KOPT-K1 (cell line): ENCODE measurements around the gene STIM1.

Experiments
- H3K27ac ChIP-seq: fragments of 200-600 bp; sonication (generic); 2 replicates; pipeline ENCODE4 v1.5.1; 2016; ENCODE audit warnings: antibody characterized with exemption, mild to moderate bottlenecking, low read depth, low read length; ENCODE audit not compliant: poor library complexity, severe bottlenecking
- H3K36me3 ChIP-seq: fragments of 200-600 bp; sonication (generic); 2 replicates; pipeline ENCODE4 v1.5.1; 2017; ENCODE audit warnings: antibody characterized with exemption, mild to moderate bottlenecking, low read length, moderate library complexity; ENCODE audit not compliant: insufficient read depth
- H3K9me3 ChIP-seq: fragments of 200-600 bp; sonication (generic); 2 replicates; pipeline ENCODE4 v1.5.1; 2017; ENCODE audit warnings: antibody characterized with exemption, low read length, mild to moderate bottlenecking; ENCODE audit not compliant: insufficient read depth, poor library complexity, severe bottlenecking

Gene STIM1

GRCh38 chr11:3964056-3964455 is 108.6 kb downstream of the STIM1 start:
- peaks cover 18% of the 10 kb centered on the region; the same call in 1 of the 2 replicates for H3K36me3 ChIP-seq
- H3K9me3 ChIP-seq = no peaks in the 10 kb centered on the region
- no peak overlapping the region for H3K27ac ChIP-seq

GRCh38 chr11:3964935-3965604 is 109.6 kb downstream of the STIM1 start:
- peaks cover 22% of the 10 kb centered on the region; the same call in 1 of the 2 replicates for H3K36me3 ChIP-seq
- H3K27ac ChIP-seq = no peak overlapping the region
- no peaks in the 10 kb centered on the region for H3K9me3 ChIP-seq

- Histone ChIP-seq H3K9me3 (no peaks in the 10 kb centered on the region), H3K27ac (no peak overlapping the region), H3K36me3 (peaks cover 22% of the 10 kb centered on the region; the same call in 1 of the 2 replicates)
These were observed 112.2 kb downstream of the STIM1 start for GRCh38 chr11:3967695-3968094.

- peaks cover 22% of the 10 kb centered on the region; the same call in 1 of the 2 replicates for H3K36me3 ChIP-seq
- peak overlapping the region; percentile 66 for H3K27ac ChIP-seq
- no peaks in the 10 kb centered on the region for H3K9me3 ChIP-seq
These were observed 113.7 kb downstream of the STIM1 start for GRCh38 chr11:3969200-3969599.

- Histone ChIP-seq H3K9me3 (no peaks in the 10 kb centered on the region), H3K36me3 (peaks cover 22% of the 10 kb centered on the region; the same call in 1 of the 2 replicates), H3K27ac (peak overlapping the region; percentile 66)
These were observed 114.1 kb downstream of the STIM1 start for GRCh38 chr11:3969613-3970012.

GRCh38 chr11:3970108-3970507 is 114.6 kb downstream of the STIM1 start:
- Histone ChIP-seq H3K9me3 (no peaks in the 10 kb centered on the region), H3K36me3 (peaks cover 22% of the 10 kb centered on the region; the same call in 1 of the 2 replicates)

GRCh38 chr11:3971756-3972404 is 116.4 kb downstream of the STIM1 start:
- no peaks in the 10 kb centered on the region for H3K9me3 ChIP-seq
- peak overlapping the region; percentile 1 for H3K27ac ChIP-seq
- H3K36me3 ChIP-seq = peaks cover 22% of the 10 kb centered on the region; the same call in 1 of the 2 replicates

More at GRCh38 chr11:3970108-3970507, 114.6 kb downstream of the STIM1 start:
- H3K27ac ChIP-seq = peak overlapping the region; percentile 66

GRCh38 chr11:3972431-3972830 is 117.0 kb downstream of the STIM1 start:
- no peaks in the 10 kb centered on the region for H3K9me3 ChIP-seq
- no peak overlapping the region for H3K27ac ChIP-seq
- H3K36me3 ChIP-seq = peaks cover 19% of the 10 kb centered on the region; the same call in 1 of the 2 replicates

GRCh38 chr11:3977078-3977477 is 121.6 kb downstream of the STIM1 start:
- Histone ChIP-seq H3K9me3 (no peaks in the 10 kb centered on the region), H3K27ac (no peak overlapping the region), H3K36me3 (no peaks in the 10 kb centered on the region)

- Histone ChIP-seq H3K27ac (peak overlapping the region; percentile 59), H3K9me3 (no peaks in the 10 kb centered on the region), H3K36me3 (no peaks in the 10 kb centered on the region)
These were observed 125.7 kb downstream of the STIM1 start for GRCh38 chr11:3981084-3981633.

GRCh38 chr11:3982431-3982830 is 127.0 kb downstream of the STIM1 start:
- H3K9me3 ChIP-seq = no peaks in the 10 kb centered on the region
- no peaks in the 10 kb centered on the region for H3K36me3 ChIP-seq
- peak overlapping the region; percentile 59 for H3K27ac ChIP-seq

- H3K9me3 ChIP-seq = no peaks in the 10 kb centered on the region
These were observed 127.6 kb downstream of the STIM1 start for GRCh38 chr11:3983101-3983500.

GRCh38 chr11:3984896-3985295 is 129.4 kb downstream of the STIM1 start:
- Histone ChIP-seq H3K36me3 (no peaks in the 10 kb centered on the region; the same call in 1 of the 2 replicates), H3K27ac (peak overlapping the region; percentile 59), H3K9me3 (no peaks in the 10 kb centered on the region)

More at GRCh38 chr11:3983101-3983500, 127.6 kb downstream of the STIM1 start:
- Histone ChIP-seq H3K27ac (peak overlapping the region; percentile 59), H3K36me3 (no peaks in the 10 kb centered on the region)

GRCh38 chr11:3985631-3986030 is 130.2 kb downstream of the STIM1 start:
- Histone ChIP-seq H3K9me3 (no peaks in the 10 kb centered on the region), H3K36me3 (no peaks in the 10 kb centered on the region; the same call in 1 of the 2 replicates), H3K27ac (peak overlapping the region; percentile 59)

- no peaks in the 10 kb centered on the region; the same call in 1 of the 2 replicates for H3K36me3 ChIP-seq
- H3K9me3 ChIP-seq = no peaks in the 10 kb centered on the region
- no peak overlapping the region for H3K27ac ChIP-seq
These were observed 130.8 kb downstream of the STIM1 start for GRCh38 chr11:3986301-3986700.
